NCI-H2107 (cell line): ENCODE measurements around the gene PAM.
"Not testable (repeated sequence)": the region's sequence is repeated elsewhere in the genome, so short reads cannot be mapped to it uniquely, and the experiment has no call there.

ENCODE experiments used
- DNase-seq: peaks from one replicate; lab custom pipeline; 2025; lab: John Stamatoyannopoulos, UW

PAM gene

GRCh38 chr5:102751903-102752376 lies 3.2 kb upstream of the PAM start:
- DNase-seq, result not testable (repeated sequence)

- no peak for DNase-seq
Observed at GRCh38 chr5:102753889-102754766, 977 bp upstream of the PAM start.

- DNase-seq, result peak; percentile 56
Observed at GRCh38 chr5:102755686-102756371, 724 bp downstream of the PAM start.

GRCh38 chr5:102758576-102758975 lies 3.5 kb downstream of the PAM start:
- DNase-seq, result no peak

- no peak for DNase-seq
Observed at GRCh38 chr5:102759289-102759688, 4.2 kb downstream of the PAM start.

- no peak for DNase-seq
Observed at GRCh38 chr5:102759700-102760099, 4.6 kb downstream of the PAM start.

GRCh38 chr5:102760815-102761214 lies 5.7 kb downstream of the PAM start:
- DNase-seq, result no peak

- DNase-seq, result no peak
Observed at GRCh38 chr5:102762095-102762534, 7.0 kb downstream of the PAM start.

- DNase-seq, result no peak
Observed at GRCh38 chr5:102762562-102763227, 7.6 kb downstream of the PAM start.

- DNase-seq, result no peak
Observed at GRCh38 chr5:102763734-102764133, 8.6 kb downstream of the PAM start.

- DNase-seq, result no peak
Observed at GRCh38 chr5:102764381-102765004, 9.4 kb downstream of the PAM start.

GRCh38 chr5:102765350-102765749 lies 10.2 kb downstream of the PAM start:
- DNase-seq, result no peak

- DNase-seq, result no peak
Observed at GRCh38 chr5:102766295-102767090, 11.4 kb downstream of the PAM start.

GRCh38 chr5:102767862-102768261 lies 12.8 kb downstream of the PAM start:
- DNase-seq, result no peak

GRCh38 chr5:102770803-102771202 lies 15.7 kb downstream of the PAM start:
- DNase-seq, result no peak

- DNase-seq, result no peak
Observed at GRCh38 chr5:102771435-102771834, 16.3 kb downstream of the PAM start.

GRCh38 chr5:102772273-102772672 lies 17.2 kb downstream of the PAM start:
- no peak for DNase-seq

GRCh38 chr5:102773133-102773532 lies 18.0 kb downstream of the PAM start:
- DNase-seq, result no peak

GRCh38 chr5:102775756-102776155 lies 20.7 kb downstream of the PAM start:
- not testable (repeated sequence) for DNase-seq

- no peak for DNase-seq
Observed at GRCh38 chr5:102777099-102777498, 22.0 kb downstream of the PAM start.

GRCh38 chr5:102778478-102778877 lies 23.4 kb downstream of the PAM start:
- DNase-seq, result no peak
